ENCODE results near the gene MSH3. TPM values are rescaled to one million over a fixed set of nuclear protein-coding genes. Genes with fewer than 3 reads are reported as not detected.

The MSH3 gene
- total RNA-seq, 1 experiment from 2014 or later, result 12.9 TPM

- no peak overlapping the region for H3K27ac ChIP-seq
- H3K36me3 ChIP-seq, result peaks cover 54% of the 10 kb centered on the region
- H3K4me1 ChIP-seq (replicated peaks), result no peaks in the 10 kb centered on the region
- H3K4me3 ChIP-seq, result no peak overlapping the region
- H3K9me3 ChIP-seq (replicated peaks), result no peaks in the 10 kb centered on the region
- H3K27me3 ChIP-seq (replicated peaks), result no peaks in the 10 kb centered on the region
- no peak for DNase-seq (ENCODE audit: low read depth in 1 of 2, low spot score in 2 of 2)
Observed at GRCh38 chr5:80667384-80667783, 12.9 kb downstream of the MSH3 start.

- no peak overlapping the region for H3K27ac ChIP-seq
- DNase-seq (ENCODE audit: low read depth in 1 of 2, low spot score in 2 of 2), result no peak
- no peak overlapping the region for H3K4me3 ChIP-seq
- no peaks in the 10 kb centered on the region for H3K9me3 ChIP-seq (replicated peaks)
- H3K36me3 ChIP-seq, result peaks cover 55% of the 10 kb centered on the region
- no peaks in the 10 kb centered on the region for H3K4me1 ChIP-seq (replicated peaks)
- H3K27me3 ChIP-seq (replicated peaks), result no peaks in the 10 kb centered on the region
Observed at GRCh38 chr5:80668016-80668969, 13.8 kb downstream of the MSH3 start.

GRCh38 chr5:80672140-80672736 is 17.8 kb downstream of the MSH3 start:
- Histone ChIP-seq H3K4me3 (no peak overlapping the region), H3K9me3 (replicated peaks) (no peaks in the 10 kb centered on the region), H3K27ac (no peak overlapping the region), H3K27me3 (replicated peaks) (no peaks in the 10 kb centered on the region), H3K36me3 (peaks cover 53% of the 10 kb centered on the region), H3K4me1 (replicated peaks) (no peaks in the 10 kb centered on the region)
- peak; percentile 43 to 64 for DNase-seq (ENCODE audit: low read depth in 1 of 2, low spot score in 2 of 2)

- H3K4me1 ChIP-seq (replicated peaks), result no peaks in the 10 kb centered on the region
- H3K27me3 ChIP-seq (replicated peaks), result no peaks in the 10 kb centered on the region
- H3K36me3 ChIP-seq, result peaks cover 47% of the 10 kb centered on the region
- H3K4me3 ChIP-seq, result no peak overlapping the region
- H3K9me3 ChIP-seq (replicated peaks), result no peaks in the 10 kb centered on the region
- DNase-seq (ENCODE audit: low read depth in 1 of 2, low spot score in 2 of 2), result no peak
- H3K27ac ChIP-seq, result no peak overlapping the region
Observed at GRCh38 chr5:80676706-80677105, 22.3 kb downstream of the MSH3 start.

- Histone ChIP-seq H3K27me3 (replicated peaks) (no peaks in the 10 kb centered on the region), H3K4me1 (replicated peaks) (no peaks in the 10 kb centered on the region), H3K4me3 (no peak overlapping the region), H3K9me3 (replicated peaks) (no peaks in the 10 kb centered on the region), H3K36me3 (peaks cover 9% of the 10 kb centered on the region), H3K27ac (no peak overlapping the region)
- DNase-seq (ENCODE audit: low read depth in 1 of 2, low spot score in 2 of 2), result no peak
Observed at GRCh38 chr5:80686757-80687156, 32.3 kb downstream of the MSH3 start.

GRCh38 chr5:80688648-80689420 is 34.4 kb downstream of the MSH3 start:
- H3K27me3 ChIP-seq (replicated peaks), result no peaks in the 10 kb centered on the region
- no peaks in the 10 kb centered on the region for H3K4me1 ChIP-seq (replicated peaks)
- H3K4me3 ChIP-seq, result no peak overlapping the region
- no peak for DNase-seq (ENCODE audit: low read depth in 1 of 2, low spot score in 2 of 2)
- no peaks in the 10 kb centered on the region for H3K9me3 ChIP-seq (replicated peaks)
- no peak overlapping the region for H3K27ac ChIP-seq
- H3K36me3 ChIP-seq, result no peaks in the 10 kb centered on the region

- no peaks in the 10 kb centered on the region for H3K36me3 ChIP-seq
- no peak for DNase-seq (ENCODE audit: low read depth in 1 of 2, low spot score in 2 of 2)
- H3K27ac ChIP-seq, result no peak overlapping the region
Observed at GRCh38 chr5:80689627-80690026, 35.2 kb downstream of the MSH3 start.

GRCh38 chr5:80695666-80696065 is 41.2 kb downstream of the MSH3 start:
- Histone ChIP-seq H3K4me3 (no peak overlapping the region), H3K9me3 (replicated peaks) (no peaks in the 10 kb centered on the region), H3K36me3 (0 out of 2 replicates have a peak, but pooled peaks cover 3% of the 10 kb centered on the region), H3K4me1 (replicated peaks) (no peaks in the 10 kb centered on the region), H3K27ac (no peak overlapping the region), H3K27me3 (replicated peaks) (no peaks in the 10 kb centered on the region)
- no peak for DNase-seq (ENCODE audit: low read depth in 1 of 2, low spot score in 2 of 2)

More at GRCh38 chr5:80689627-80690026, 35.2 kb downstream of the MSH3 start:
- Histone ChIP-seq H3K4me1 (replicated peaks) (no peaks in the 10 kb centered on the region), H3K9me3 (replicated peaks) (no peaks in the 10 kb centered on the region), H3K4me3 (no peak overlapping the region), H3K27me3 (replicated peaks) (no peaks in the 10 kb centered on the region)

- Histone ChIP-seq H3K4me1 (replicated peaks) (no peaks in the 10 kb centered on the region), H3K27ac (no peak overlapping the region), H3K9me3 (replicated peaks) (no peaks in the 10 kb centered on the region), H3K36me3 (0 out of 2 replicates have a peak, but pooled peaks cover 3% of the 10 kb centered on the region), H3K4me3 (no peak overlapping the region), H3K27me3 (replicated peaks) (no peaks in the 10 kb centered on the region)
- no peak for DNase-seq (ENCODE audit: low read depth in 1 of 2, low spot score in 2 of 2)
Observed at GRCh38 chr5:80696450-80696849, 42.0 kb downstream of the MSH3 start.

GRCh38 chr5:80697100-80697499 is 42.6 kb downstream of the MSH3 start:
- Histone ChIP-seq H3K9me3 (replicated peaks) (no peaks in the 10 kb centered on the region), H3K36me3 (0 out of 2 replicates have a peak, but pooled peaks cover 3% of the 10 kb centered on the region), H3K27ac (no peak overlapping the region), H3K27me3 (replicated peaks) (no peaks in the 10 kb centered on the region), H3K4me1 (replicated peaks) (no peaks in the 10 kb centered on the region), H3K4me3 (no peak overlapping the region)
- no peak for DNase-seq (ENCODE audit: low read depth in 1 of 2, low spot score in 2 of 2)

- no peaks in the 10 kb centered on the region for H3K9me3 ChIP-seq (replicated peaks)
- H3K36me3 ChIP-seq, result 0 out of 2 replicates have a peak, but pooled peaks cover 3% of the 10 kb centered on the region
- no peak overlapping the region for H3K4me3 ChIP-seq
- no peaks in the 10 kb centered on the region for H3K4me1 ChIP-seq (replicated peaks)
- DNase-seq (ENCODE audit: low read depth in 1 of 2, low spot score in 2 of 2), result no peak
- H3K27ac ChIP-seq, result no peak overlapping the region
- H3K27me3 ChIP-seq (replicated peaks), result no peaks in the 10 kb centered on the region
Observed at GRCh38 chr5:80698369-80698768, 43.9 kb downstream of the MSH3 start.

GRCh38 chr5:80701597-80701996 is 47.1 kb downstream of the MSH3 start:
- H3K4me3 ChIP-seq, result no peak overlapping the region
- H3K9me3 ChIP-seq (replicated peaks), result 0 out of 2 replicates have a peak, but pooled peaks cover 4% of the 10 kb centered on the region
- H3K27ac ChIP-seq, result no peak overlapping the region
- H3K4me1 ChIP-seq (replicated peaks), result peaks cover 16% of the 10 kb centered on the region
- 0 out of 2 replicates have a peak, but pooled peaks cover 6% of the 10 kb centered on the region for H3K36me3 ChIP-seq
- no peaks in the 10 kb centered on the region for H3K27me3 ChIP-seq (replicated peaks)
- no peak for DNase-seq (ENCODE audit: low read depth in 1 of 2, low spot score in 2 of 2)

- Histone ChIP-seq H3K4me1 (replicated peaks) (peaks cover 20% of the 10 kb centered on the region), H3K4me3 (no peak overlapping the region), H3K36me3 (0 out of 2 replicates have a peak, but pooled peaks cover 3% of the 10 kb centered on the region), H3K9me3 (replicated peaks) (0 out of 2 replicates have a peak, but pooled peaks cover 4% of the 10 kb centered on the region), H3K27me3 (replicated peaks) (no peaks in the 10 kb centered on the region), H3K27ac (no peak overlapping the region)
- no peak for DNase-seq (ENCODE audit: low read depth in 1 of 2, low spot score in 2 of 2)
Observed at GRCh38 chr5:80703291-80703690, 48.8 kb downstream of the MSH3 start.

Measured in SJSA1 (cell line).